22Rv1 (cell line): ENCODE measurements around the gene NAGS.

Experiments
- CTCF ChIP-seq: fragments of 450-650 bp; IDR thresholded peaks from 2 replicates; pipeline ENCODE4 v1.5.1; 2017; ENCODE audit warnings: mild to moderate bottlenecking
- ZFX ChIP-seq: fragments of 450-650 bp; IDR thresholded peaks from 2 replicates; pipeline ENCODE4 v1.6.1; 2017; ENCODE audit warnings: antibody characterized with exemption, borderline replicate concordance

GRCh38 chr17:43958748-43959352, 45.6 kb upstream of the NAGS start:
- TF ChIP-seq CTCF (no peak), ZFX (no peak)
